ENCODE results near the gene XRCC4.
"Not testable (repeated sequence)": the region's sequence is repeated elsewhere in the genome, so short reads cannot be mapped to it uniquely, and the experiment has no call there.

Gene XRCC4

DNA sequence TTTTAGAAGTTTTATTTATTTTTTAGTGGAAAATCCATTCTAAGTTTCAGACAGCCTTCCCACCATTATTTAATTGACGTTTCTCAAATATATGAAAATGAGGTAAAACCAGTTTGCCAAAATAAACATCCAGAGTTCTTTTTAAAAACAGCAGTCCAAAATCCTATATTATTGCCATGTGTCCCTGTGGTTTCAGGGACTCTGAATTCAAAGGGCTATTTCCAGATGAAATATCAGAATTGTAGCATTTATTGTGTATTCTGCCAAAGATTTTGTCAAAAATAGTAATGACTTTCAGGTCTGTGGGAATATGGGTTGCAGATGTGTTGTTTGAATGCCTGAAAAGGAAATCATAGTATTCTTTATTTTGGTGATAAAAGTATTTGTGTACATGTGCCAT, 41.6 kb downstream of the XRCC4 start:
- DNase-seq, result no peak

DNA sequence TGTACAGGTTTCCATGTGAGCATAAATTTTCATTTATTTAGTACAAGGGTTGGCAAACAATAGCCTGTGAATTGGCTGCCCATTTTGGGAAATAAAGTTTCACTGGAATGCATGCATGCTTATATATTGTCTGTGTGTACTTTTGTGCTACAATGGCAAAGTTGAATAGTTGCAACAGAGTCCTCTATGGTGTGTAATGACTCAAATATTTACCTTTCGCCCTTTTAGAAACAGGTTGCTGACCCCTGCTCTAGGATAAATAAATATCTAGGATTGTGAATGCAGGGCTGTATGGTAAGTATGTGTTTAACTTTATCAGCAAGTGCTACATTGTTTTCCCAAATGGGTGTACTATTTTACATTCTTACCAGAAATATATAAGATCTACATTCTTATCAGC, 47.2 kb downstream of the XRCC4 start:
- DNase-seq, result no peak

DNA sequence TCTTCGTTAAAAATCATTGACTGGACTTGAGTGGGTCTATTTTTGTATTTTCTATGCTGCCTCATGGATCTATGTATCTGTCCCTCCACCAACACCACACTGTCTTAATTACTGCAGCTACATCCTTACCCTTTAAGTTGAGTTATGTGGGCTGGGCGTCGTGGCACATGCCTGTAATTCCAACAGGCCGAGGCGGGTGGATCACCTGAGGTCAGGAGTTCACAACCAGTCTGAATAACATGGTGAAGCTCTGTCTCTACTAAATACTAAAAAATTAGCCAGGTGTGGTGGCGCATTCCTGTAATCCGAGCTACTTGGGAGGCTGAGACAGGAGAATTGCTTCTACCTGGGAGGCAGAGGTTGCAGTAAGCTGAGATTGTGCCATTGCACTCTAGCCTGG, 48.2 kb downstream of the XRCC4 start:
- no peak for DNase-seq

DNA sequence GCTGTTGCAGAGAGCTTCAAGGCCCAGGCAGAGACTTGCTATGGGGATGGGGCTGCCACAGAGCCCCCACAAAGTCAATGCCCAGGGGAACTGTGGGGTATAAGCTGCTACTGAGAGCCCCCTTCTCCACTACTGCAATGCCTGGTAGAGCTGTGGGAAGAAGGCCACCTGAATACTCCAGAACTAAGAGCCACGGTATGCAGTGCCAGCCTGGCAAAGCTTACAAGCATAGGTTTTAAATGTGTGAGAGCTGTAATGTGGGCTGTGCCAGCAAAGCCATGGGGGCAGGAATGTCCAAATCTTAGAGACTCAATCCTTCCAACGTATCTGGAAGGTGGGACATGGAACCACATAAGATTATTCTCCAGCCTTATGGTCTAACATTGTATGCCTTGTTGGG, 49.2 kb downstream of the XRCC4 start:
- no peak for DNase-seq

DNA sequence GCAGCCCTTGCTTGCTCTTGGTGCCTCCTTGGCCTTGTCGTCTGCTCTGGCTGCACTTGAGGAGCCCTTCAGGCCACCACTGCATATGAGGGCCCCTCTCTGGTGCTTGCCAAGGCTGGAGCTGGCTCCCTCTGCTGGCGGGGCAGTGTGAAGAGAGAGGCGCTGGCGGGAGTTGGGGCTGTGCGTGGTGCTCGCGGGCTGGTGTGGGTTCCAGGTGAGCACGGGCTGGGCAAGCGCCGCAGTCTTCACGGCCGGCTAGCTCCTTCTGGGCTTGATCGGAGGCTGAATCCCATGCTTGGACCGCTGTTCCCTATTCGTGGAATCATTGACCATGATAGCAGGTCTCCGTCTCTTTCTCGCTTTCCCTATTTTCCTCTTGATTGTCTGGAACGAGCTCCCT, 56.5 kb downstream of the XRCC4 start:
- no peak for DNase-seq

DNA sequence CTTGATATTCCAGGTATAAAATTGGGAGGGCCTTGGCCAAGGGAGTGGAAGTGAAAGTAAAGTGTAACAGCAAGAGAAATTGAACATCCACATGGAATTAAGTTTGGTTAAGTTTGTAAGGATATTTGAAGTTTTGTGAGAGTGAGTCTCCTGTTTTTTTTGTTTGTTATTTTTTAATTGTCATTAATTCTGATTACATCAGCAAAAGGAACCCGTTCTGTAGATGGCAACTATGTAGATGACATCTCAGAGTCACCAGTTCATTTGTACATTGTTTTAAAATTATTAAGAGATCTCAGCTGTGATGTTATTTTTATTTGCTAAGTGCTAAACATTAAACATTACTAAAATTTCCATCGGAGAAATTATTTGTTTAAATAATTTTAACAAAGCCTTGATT, 65.2 kb downstream of the XRCC4 start:
- no peak for DNase-seq

DNA sequence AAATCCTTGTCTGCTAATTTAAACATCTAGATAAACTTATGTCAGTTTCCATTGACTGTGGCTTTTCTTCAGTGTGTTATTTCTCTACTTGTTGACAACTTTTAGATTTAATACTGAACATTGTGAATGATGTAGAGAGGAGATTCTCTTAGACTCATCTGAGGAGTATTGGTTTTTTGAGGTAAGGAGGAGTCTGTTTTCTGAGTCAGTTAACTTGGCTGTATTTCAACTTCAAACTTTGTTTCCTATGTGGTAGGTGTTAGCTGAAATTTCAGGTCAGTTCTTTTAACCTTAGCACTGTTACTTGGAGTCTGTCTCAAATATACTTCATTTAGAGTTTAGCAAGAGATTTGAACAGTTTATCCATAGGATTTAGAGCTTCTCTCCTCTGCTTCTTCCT, 67.9 kb downstream of the XRCC4 start:
- no peak for DNase-seq

DNA sequence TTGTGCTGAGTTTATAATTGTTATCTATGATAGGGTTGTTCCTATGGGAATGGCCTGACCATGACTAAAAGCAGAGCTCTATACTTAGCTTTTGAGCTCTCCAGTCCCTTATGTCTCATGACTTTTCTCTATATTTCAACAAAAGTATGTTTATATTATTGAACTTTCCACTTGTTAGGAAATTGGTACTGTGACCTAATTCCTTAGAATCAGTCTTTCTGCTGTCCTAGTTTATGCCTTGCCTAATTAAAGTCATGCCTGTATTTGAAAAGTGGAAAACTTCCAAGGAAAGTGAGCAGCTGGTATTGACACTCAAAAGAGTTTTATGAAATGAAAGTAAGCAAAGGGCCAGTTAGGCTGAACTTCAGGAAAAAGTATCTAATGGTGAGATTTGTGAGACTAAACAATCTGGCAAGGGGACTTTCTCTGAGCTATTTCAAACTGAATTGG, 68.6 kb downstream of the XRCC4 start:
- DNase-seq, result no peak

DNA sequence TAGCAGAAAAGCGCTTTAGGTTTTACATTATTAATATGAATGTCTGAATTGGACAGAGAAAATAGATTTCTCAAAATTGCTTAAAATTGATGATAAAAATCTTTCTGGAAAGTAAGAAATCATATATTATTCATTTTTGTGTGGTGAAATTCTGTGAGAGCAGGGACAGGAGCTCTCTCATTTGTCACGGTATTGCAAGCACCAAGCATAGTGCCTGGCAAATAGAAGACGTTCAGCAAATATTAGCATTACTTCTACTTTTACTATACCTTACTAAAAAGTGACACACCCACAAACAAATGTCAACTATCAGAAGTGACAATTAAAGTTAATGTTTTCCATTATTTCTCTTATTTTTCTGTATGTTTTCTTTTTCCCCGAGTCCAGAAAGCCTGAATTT, 69.1 kb downstream of the XRCC4 start:
- DNase-seq, result no peak

DNA sequence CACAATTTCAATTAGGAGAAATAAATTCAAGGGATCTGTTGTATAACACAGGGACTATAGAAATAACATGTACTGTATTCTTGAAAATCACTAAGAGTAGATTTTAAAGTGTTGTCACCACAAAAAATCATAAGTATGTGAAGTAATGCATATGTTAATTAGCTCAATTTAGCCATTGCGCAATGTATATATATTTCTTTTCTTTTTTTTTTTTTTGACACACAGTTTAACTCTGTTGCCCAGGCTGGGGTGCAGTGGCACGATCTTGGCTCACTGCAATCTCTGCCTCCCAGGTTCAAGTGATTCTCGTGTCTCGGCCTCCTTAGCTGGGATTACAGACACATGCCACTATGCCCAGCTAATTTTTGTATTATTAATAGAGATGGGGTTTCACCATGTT, 70.2 kb downstream of the XRCC4 start:
- DNase-seq, result no peak

DNA sequence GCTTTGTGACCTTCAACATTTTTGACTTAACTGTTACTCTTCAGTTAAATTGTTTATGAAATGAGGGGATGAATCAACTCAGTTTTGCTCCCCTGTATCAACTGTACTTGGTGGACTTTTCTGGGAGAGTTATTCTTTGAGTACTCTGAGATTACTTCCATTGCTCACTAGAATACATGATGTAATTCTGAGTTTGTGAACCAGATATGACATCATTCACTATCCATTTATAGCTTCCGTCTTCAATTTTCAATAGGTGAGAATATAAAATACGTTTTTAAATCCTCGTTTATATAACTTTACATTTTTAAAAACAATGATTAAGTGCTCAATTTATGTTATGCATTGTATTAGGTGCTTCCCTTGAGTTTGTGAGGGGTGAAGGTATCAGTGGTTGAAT, 71.0 kb downstream of the XRCC4 start:
- DNase-seq, result no peak

DNA sequence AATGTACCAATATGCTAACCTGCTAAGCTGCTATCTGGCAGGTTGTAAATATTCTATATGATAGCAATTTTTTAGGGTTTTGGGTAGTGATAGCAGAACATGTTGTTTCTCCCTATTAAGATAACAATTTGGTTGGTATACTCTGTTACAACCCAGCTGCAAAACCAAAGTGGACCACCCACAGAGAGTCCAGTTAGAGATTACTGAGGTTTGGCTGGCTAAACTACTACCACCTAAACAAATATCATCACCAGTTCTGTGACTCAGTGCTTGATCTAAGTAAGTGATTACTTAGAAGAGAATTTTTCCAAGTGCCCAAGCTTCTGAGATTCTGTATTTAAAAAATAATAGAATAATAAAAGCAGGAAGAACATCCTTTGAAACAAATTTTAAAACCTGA, 72.3 kb downstream of the XRCC4 start:
- no peak for DNase-seq

DNA sequence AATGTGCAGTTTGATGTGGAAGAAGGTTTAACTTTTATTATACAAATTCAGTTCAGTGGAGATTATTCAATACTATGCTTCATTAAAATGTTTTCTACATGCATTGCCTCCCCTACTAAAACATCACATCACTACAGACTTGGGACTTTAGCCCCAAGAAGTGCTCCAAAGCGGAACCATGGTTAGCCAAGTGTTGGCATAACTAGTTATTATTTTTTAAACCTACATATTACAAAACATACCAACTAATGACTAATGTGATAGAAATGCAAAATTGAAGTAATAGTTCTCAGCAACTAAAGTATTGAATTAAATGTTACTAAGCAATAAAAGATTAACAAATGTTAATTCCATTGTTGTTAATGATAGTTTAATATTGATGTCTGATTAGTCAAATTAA, 74.5 kb downstream of the XRCC4 start:
- DNase-seq, result no peak

DNA sequence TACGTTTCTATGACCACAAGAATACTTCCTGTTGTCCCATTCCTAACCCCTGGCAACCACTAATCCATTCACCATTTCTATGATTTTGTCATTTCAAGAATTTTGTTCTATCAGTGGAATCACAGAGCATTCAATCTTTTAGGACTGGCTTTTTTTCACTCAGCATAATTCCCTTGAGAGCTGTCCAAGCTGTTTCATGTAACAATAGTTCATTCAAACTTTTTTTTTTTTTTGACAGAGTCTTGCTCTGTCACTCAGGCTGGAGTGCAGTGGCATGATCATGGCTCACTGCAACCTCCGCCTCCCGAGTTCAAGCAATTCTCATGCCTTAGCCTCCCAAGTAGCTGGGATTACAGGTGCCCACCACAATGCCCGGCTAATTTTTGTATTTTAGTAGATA, 75.6 kb downstream of the XRCC4 start:
- DNase-seq, result not testable (repeated sequence)

DNA sequence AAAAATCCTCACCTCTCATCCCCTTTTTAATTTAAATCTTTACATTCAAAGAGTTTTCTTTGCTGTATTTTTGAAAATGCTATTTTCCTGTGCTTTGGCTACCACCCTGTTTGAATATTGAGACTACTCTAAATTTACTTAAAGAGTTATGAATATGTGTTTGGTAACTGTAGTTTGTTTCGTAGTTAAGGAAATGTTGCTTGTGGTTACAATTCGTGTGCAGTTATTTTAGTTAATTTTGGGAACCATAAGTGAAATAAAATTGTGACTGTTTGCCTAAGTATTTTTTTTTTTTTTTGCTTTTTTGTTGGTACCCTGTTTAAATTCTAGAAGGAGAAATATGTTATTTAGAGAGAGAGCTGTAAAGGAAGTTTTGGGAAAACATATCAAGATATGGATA, 78.7 kb downstream of the XRCC4 start:
- DNase-seq, result no peak

DNA sequence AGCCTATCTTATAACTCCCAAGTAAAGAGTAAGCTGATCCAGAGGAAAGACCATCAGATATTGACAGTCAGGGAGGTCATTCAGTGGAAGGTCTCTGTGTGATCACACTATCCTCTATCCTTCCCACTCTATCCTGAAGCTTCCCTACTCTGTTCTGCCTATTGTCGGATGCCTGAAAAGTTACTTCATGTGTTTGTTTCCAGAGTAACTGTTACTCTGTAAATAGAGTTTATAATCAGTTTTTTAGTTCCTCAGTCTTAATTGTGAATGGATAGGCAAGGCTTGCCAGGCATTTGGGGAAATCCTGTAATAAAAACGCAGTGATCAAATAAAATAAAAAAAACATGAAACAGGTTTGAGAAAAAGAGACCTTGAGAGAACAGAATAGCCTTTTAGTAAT, 79.8 kb downstream of the XRCC4 start:
- no peak for DNase-seq

DNA sequence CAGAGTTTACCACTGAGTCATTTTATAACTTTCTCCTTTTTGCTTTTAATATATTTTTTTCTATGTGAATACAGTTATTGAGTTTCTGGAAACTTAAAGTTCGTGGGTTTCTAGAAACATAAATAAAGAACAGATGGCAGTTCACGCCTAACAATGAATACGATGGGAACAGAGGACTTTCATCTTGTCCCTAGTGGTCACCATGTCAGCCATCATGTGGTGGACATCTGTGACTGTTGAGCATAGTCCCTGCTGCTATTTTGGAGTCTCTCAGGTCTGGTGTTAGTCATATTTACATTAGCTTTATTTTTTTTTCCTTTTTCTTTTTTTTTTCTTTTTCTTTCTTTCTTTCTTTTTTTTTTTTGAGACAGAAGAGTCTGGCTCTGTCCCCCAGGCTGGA, 85.3 kb downstream of the XRCC4 start:
- DNase-seq, result no peak

DNA sequence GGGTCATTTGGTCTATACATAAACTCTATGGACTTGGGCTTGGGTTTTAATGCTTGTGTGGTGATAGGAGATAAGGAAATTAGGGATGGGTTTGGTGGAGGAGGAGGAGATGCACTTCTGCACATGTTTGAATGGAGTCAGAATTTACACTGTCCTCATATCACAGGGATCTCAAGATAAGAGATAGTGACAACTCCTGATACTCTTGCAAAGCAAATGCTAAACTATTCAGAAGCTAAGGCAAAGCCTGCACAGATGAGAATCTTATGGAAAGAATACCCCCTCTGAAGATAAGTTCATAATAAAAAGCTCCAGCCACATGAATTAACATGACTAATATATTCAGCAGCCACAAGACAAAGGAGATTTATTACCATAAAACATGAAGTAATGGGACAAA, 90.2 kb downstream of the XRCC4 start:
- no peak for DNase-seq

DNA sequence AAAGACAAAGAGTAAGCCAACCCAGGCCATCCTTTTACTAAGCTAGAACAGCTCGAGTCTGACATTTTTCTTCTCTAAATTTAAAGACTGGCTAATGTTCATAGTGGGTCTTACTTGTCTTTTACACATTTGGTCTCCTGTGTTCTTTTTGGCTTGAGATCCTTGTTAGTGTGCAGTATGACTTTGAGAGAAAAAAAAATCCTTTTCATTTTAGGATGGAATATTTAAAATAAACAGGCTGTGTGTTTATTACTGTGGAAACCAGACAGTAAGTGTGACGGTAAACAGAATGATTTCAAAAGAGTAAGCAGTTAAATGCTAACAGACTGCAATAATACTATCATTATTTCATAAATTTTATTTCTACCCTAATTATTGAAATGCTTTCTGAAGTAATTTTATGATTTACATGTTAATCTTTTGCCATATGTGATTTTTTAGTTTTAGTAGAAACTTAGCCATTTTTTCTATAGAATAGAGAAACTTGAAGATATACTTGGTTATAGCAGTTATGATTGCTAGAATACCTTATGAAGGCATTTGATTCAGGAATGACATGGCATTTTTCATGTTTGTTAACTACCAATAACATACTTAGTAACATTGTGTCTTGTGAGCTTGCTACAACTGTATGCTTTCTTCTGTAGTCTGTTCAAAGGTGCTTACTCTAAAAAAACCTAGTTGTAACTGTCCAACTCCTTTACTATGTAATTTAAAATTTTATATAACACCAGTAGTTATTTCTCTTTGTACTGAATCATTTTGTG, 92.4 kb downstream of the XRCC4 start:
- DNase-seq, result no peak

DNA sequence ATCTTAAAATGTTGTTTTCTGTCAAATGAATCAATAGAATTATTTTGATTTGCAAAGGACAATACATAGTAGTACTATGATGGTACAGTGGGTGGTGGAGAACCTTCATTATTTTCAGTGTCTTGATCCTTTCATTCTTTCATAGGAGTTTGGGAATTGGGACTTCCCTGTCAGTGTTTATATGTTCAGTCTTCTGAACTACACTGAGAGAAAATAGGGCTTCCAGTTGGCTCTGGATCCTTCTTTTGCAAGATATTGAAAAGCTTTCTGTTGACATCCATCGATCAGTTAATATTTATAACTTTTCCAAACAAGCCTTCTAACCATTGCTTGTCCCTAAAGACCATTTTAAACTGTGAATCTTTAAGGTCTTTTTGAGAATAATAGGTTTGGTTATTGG, 94.7 kb downstream of the XRCC4 start:
- no peak for DNase-seq

DNA sequence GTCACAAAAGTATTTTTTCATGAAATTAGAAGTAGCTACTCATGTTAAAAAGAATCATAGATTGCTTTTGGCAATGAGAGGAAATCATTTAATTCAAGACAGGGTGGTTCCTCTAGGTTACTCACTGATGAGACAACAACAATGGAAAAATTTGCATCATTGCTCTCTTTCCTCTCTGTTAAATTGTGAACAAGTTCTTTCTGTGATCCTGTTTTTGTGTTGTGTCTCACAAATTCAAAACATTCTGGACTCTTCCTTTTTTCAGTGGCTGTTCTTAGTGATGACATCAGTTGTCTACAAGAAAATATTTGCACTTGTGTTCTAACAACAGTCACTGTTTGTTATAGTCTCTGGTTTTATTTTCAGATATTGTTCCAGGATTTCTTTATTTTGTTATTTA, 95.3 kb downstream of the XRCC4 start:
- DNase-seq, result no peak

DNA sequence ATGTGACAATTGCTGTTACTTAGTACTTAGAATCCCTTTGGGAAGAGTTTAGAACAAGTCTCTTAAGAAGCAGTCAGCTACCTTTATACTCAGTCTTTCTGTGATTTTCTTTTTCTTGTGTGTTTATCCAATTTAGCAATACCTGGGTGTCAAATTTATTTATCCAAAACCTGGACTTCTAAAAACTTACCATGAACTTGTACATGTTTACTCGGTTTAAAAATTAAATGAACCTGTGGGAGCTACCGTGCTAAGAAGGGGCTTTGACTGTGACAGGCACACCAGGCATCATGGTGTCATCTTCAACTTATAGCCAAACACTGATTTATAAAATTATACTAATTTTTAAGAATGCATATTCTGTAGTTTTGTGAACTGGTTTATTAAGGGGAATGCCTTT, 96.5 kb downstream of the XRCC4 start:
- DNase-seq, result no peak

DNA sequence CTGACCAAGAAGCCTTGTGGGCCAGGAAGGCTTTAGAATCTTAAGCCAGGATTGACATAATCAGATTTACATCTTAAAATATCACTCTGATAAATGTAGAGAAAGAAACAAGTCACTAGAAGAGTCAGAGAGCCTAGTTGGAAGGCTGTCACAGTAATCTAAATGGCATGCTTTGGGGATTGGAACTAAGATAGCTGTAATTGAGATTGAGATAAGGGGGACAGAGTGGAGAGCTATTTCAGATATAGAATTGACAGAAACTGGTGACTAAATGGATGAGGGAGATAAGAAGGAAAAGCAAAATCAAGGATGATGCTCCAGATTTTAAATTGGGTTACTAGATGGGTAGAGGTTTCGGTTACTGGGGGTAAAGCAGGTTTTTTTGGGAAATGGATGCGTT, 100.5 kb downstream of the XRCC4 start:
- no peak for DNase-seq

DNA sequence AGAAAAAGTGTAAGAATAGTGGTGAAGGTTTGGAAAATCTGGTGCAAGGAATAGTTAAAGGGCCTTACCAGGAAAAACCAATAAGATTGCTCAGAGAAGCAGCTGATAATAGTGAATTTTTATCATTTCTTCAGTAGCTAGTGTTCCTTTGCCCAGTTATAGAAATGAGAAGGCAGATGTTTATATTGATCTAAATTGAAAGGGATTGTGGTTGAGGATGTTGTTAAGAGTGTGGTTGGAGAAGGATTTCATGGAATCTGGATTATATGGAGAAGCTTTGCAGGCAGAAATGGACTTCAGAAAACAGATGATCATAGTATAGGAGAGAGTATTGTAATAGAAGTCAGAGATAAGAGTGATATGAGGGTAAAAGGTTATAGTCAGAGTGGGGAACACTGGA, 102.6 kb downstream of the XRCC4 start:
- DNase-seq, result no peak

DNA sequence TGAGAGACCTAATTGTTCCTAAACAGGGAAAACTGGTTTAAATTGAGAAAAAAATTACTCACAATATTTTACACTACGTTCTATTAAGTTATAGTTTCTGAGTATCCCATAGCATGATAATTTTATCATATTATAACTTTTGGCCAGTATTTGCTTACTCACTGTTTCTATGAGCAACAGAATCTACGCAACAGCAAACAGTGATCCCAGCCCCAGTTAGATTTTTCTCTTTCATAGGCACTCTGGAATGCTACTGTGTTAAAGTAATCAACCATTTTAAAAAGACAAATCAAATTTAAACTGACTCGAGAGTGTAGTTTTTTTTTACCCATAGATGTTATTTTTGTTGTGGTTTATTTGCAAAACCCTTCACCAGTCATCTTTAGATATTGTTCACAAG, 107.2 kb downstream of the XRCC4 start:
- DNase-seq, result no peak

DNA sequence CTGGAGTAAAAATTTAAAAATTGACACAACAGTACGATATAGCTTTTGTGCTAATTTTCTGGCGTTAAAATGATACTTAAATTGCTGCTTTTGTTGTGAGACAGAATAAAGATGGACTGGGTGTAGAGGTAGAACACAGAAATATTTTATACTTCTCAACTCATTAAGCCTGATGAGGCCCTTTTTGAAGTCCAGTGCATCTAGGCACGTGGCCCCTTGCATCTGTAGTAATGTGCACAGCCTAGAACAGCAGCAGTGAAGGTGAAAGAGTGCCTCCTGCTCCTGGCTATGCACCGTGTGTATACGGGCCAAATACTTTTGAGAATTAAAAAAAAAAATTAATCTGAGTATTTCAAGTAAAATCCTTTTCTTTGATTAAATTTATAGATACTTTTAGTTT, 115.6 kb downstream of the XRCC4 start:
- DNase-seq, result no peak

Data from effector CD8-positive, alpha-beta T cell (primary cell).